ENCODE results near the gene MRPL58. TPM values are rescaled to one million over a fixed set of nuclear protein-coding genes. Genes with fewer than 3 reads are reported as not detected.
A peak's percentile ranks its signal among the peaks of the same experiment; 100 is the strongest.

The MRPL58 gene
- total and polyA plus RNA-seq, 2 experiments from 2014 or later: 38.0 to 66.7 TPM

- H3K4me3 ChIP-seq: no peak overlapping the region
- ATAC-seq: no peak
- Mint-ChIP-seq H3K4me1 (peaks cover 28% of the 10 kb centered on the region), H3K4me3 (no peak overlapping the region; the same call in 2 of the 3 replicates), H3K27ac (peak overlapping the region; percentile 46), H3K27me3 (ENCODE audit: insufficient read depth, low read depth, poor library complexity) (peaks cover 30% of the 10 kb centered on the region), H3K36me3 (ENCODE audit: low read depth) (peaks cover 50% of the 10 kb centered on the region), H3K9me3 (peaks cover 14% of the 10 kb centered on the region; the same call in 2 of the 3 replicates)
- peak overlapping the region; percentile 90 for H3K27ac ChIP-seq (ENCODE audit: low read depth)
- H3K36me3 ChIP-seq (ENCODE audit: insufficient read depth): peaks cover 24% of the 10 kb centered on the region
- H3K4me2 ChIP-seq: peak overlapping the region; percentile 29; the same call in 1 of the 2 replicates
- no peaks in the 10 kb centered on the region for H3K9me2 ChIP-seq (ENCODE audit: insufficient read depth)
- H4K20me1 ChIP-seq (replicated peaks; ENCODE audit: insufficient read depth): no peaks in the 10 kb centered on the region; the same call in 1 of the 2 replicates
- peaks cover 42% of the 10 kb centered on the region for H3F3A ChIP-seq (replicated peaks; ENCODE audit: low read depth)
- no peaks in the 10 kb centered on the region for H3K79me2 ChIP-seq (replicated peaks; ENCODE audit: insufficient read depth)
- H3K4me1 ChIP-seq (ENCODE audit: insufficient read depth): peaks cover 26% of the 10 kb centered on the region
- H3K27me3 ChIP-seq (ENCODE audit: insufficient read depth): peaks cover 5% of the 10 kb centered on the region; the same call in 1 of the 2 replicates
- no peak overlapping the region for H2AFZ ChIP-seq
- peak; percentile 72 for DNase-seq (ENCODE audit: low spot score)
- TF ChIP-seq CTCF (conservative IDR thresholded peaks at IDR 0.05; ENCODE audit: low read depth in 2 of 2) (no peak), STAT1 (IDR thresholded peaks at IDR 0.05; ENCODE audit: unreplicated experiment) (no peak), POLR2AphosphoS5 (IDR thresholded peaks at IDR 0.05; ENCODE audit: low read depth) (peak; percentile 48; the same call in 1 of the 2 replicates)
Observed at GRCh38 chr17:75036643-75037268, 24.3 kb downstream of the MRPL58 start.

GRCh38 chr17:75039238-75039637 is 26.8 kb downstream of the MRPL58 start:
- no peaks in the 10 kb centered on the region; the same call in 1 of the 2 replicates for H4K20me1 ChIP-seq (replicated peaks; ENCODE audit: insufficient read depth)
- peaks cover 48% of the 10 kb centered on the region for H3K4me1 ChIP-seq (ENCODE audit: insufficient read depth)
- Mint-ChIP-seq H3K4me3 (no peak overlapping the region), H3K36me3 (ENCODE audit: low read depth) (peaks cover 59% of the 10 kb centered on the region), H3K4me1 (peaks cover 45% of the 10 kb centered on the region), H3K27ac (no peak overlapping the region), H3K9me3 (peaks cover 8% of the 10 kb centered on the region; the same call in 2 of the 3 replicates), H3K27me3 (ENCODE audit: insufficient read depth, low read depth, poor library complexity) (peaks cover 23% of the 10 kb centered on the region)
- DNase-seq (ENCODE audit: low spot score) (no peak), ATAC-seq (no peak)
- no peak overlapping the region for H3K4me2 ChIP-seq
- H3K36me3 ChIP-seq (ENCODE audit: insufficient read depth): peaks cover 24% of the 10 kb centered on the region
- no peak overlapping the region for H3K4me3 ChIP-seq
- H2AFZ ChIP-seq: no peak overlapping the region
- H3K79me2 ChIP-seq (replicated peaks; ENCODE audit: insufficient read depth): peaks cover 22% of the 10 kb centered on the region
- H3K9me2 ChIP-seq (ENCODE audit: insufficient read depth): no peaks in the 10 kb centered on the region
- H3K27ac ChIP-seq (ENCODE audit: low read depth): no peak overlapping the region
- H3K27me3 ChIP-seq (ENCODE audit: insufficient read depth): no peaks in the 10 kb centered on the region
- H3F3A ChIP-seq (replicated peaks; ENCODE audit: low read depth): peaks cover 49% of the 10 kb centered on the region
- no peak for TF ChIP-seq ZNF331 (CRISPR knock-in tag; IDR thresholded peaks at IDR 0.05; ENCODE audit: low read depth)
- TF ChIP-seq ETS1 (IDR thresholded peaks at IDR 0.05): no peak
- TF ChIP-seq NANOG (IDR thresholded peaks at IDR 0.05; ENCODE audit: borderline replicate concordance): no peak
- no peak for TF ChIP-seq CTCF (conservative IDR thresholded peaks at IDR 0.05; ENCODE audit: low read depth in 2 of 2)
- TF ChIP-seq JUNB (IDR thresholded peaks at IDR 0.05; ENCODE audit: unreplicated experiment): no peak
- no peak for TF ChIP-seq ZNF114 (CRISPR knock-in tag; IDR thresholded peaks at IDR 0.05)
- TF ChIP-seq REST (IDR thresholded peaks at IDR 0.05; ENCODE audit: unreplicated experiment): no peak
- no peak for TF ChIP-seq CREB1 (CRISPR knock-in tag; IDR thresholded peaks at IDR 0.05; ENCODE audit: low read depth)
- no peak for TF ChIP-seq EZH2phosphoT487 (IDR thresholded peaks at IDR 0.05; ENCODE audit: unreplicated experiment)
- TF ChIP-seq EZH2 (IDR thresholded peaks at IDR 0.05; ENCODE audit: low read depth, unreplicated experiment): no peak
